OCI-LY1 (cell line): ENCODE results near the gene CYP3A4.
"Not testable (repeated sequence)": the region's sequence is repeated elsewhere in the genome, so short reads cannot be mapped to it uniquely, and the experiment has no call there.

ENCODE experiments used
- H2AFZ ChIP-seq: fragments of 200-600 bp; sonication (generic), shearing (Covaris generic); 2 replicates; pipeline ENCODE4 v1.6.0; 2014; ENCODE audit warnings: antibody characterized with exemption, mild to moderate bottlenecking, low read length
- H3F3A ChIP-seq: fragments of 200-600 bp; sonication (generic), shearing (Covaris generic); 2 replicates; pipeline ENCODE4 v1.6.0; 2014; ENCODE audit warnings: mild to moderate bottlenecking, antibody characterized with exemption, low read length, moderate library complexity; ENCODE audit not compliant: insufficient read depth
- H3K27ac ChIP-seq: fragments of 200-600 bp; sonication (generic); 2 replicates; pipeline ENCODE4 v1.5.1; 2014; ENCODE audit warnings: low read length, mixed run types, mild to moderate bottlenecking, low read depth; ENCODE audit not compliant: poor library complexity, severe bottlenecking
- H3K27me3 ChIP-seq: fragments of 200-600 bp; sonication (generic); 2 replicates; pipeline ENCODE4 v1.6.0; 2014; ENCODE audit warnings: antibody characterized with exemption, mild to moderate bottlenecking, low read length, moderate library complexity; ENCODE audit not compliant: insufficient read depth
- H3K36me3 ChIP-seq: fragments of 200-600 bp; sonication (generic); 2 replicates; pipeline ENCODE4 v1.6.1; 2014; ENCODE audit warnings: mild to moderate bottlenecking, antibody characterized with exemption, low read length, moderate library complexity, mixed read lengths; ENCODE audit not compliant: insufficient read depth
- H3K4me1 ChIP-seq: fragments of 200-600 bp; sonication (generic); 2 replicates; pipeline ENCODE4 v1.5.1; 2014; ENCODE audit warnings: mild to moderate bottlenecking, low read length, moderate library complexity; ENCODE audit not compliant: insufficient read depth, severe bottlenecking
- H3K4me2 ChIP-seq: fragments of 200-600 bp; sonication (generic), shearing (Covaris generic); 2 replicates; pipeline ENCODE4 v1.6.1; 2014; ENCODE audit warnings: low read length
- H3K4me3 ChIP-seq: fragments of 200-600 bp; sonication (generic); 2 replicates; pipeline ENCODE4 v1.5.1; 2014; ENCODE audit warnings: low read length, low read depth, mild to moderate bottlenecking, mixed read lengths; ENCODE audit not compliant: poor library complexity, severe bottlenecking
- H3K79me2 ChIP-seq: fragments of 200-600 bp; shearing (Covaris generic); 2 replicates; pipeline ENCODE4 v1.6.1; 2016; ENCODE audit warnings: mixed run types, low read length, mixed read lengths; ENCODE audit not compliant: insufficient read depth
- H3K9ac ChIP-seq: fragments of 200-600 bp; sonication (generic), shearing (Covaris generic); 2 replicates; pipeline ENCODE4 v1.6.1; 2014; ENCODE audit warnings: mild to moderate bottlenecking, low read length, mixed read lengths
- H3K9me2 ChIP-seq: fragments of 200-600 bp; sonication (generic), shearing (Covaris generic); 2 replicates; pipeline ENCODE4 v1.6.1; 2014; ENCODE audit warnings: low read depth, mild to moderate bottlenecking, low read length, mixed read lengths
- H3K9me3 ChIP-seq: fragments of 200-600 bp; shearing (Covaris generic); 2 replicates; pipeline ENCODE4 v1.6.1; 2014; ENCODE audit warnings: low read length, mixed read lengths
- H4K20me1 ChIP-seq: fragments of 200-600 bp; sonication (generic), shearing (Covaris generic); 2 replicates; pipeline ENCODE4 v1.6.0; 2016; ENCODE audit warnings: mild to moderate bottlenecking, low read length; ENCODE audit not compliant: insufficient read depth
- CTCF ChIP-seq: fragments of 200-600 bp; sonication (generic), shearing (Covaris generic); IDR thresholded peaks from 2 replicates; pipeline ENCODE4 v1.5.1; 2017; ENCODE audit warnings: mild to moderate bottlenecking, antibody characterized with exemption, low read length, moderate library complexity, mixed read lengths
- EZH2 ChIP-seq: fragments of 200-600 bp; sonication (generic), shearing (Covaris generic); IDR thresholded peaks from 2 replicates; pipeline ENCODE4 v1.8.0; 2017; ENCODE audit warnings: borderline replicate concordance, mixed run types, mild to moderate bottlenecking, antibody characterized with exemption, low read length, moderate library complexity, mixed read lengths

CYP3A4 gene

GRCh38 chr7:99728615-99729014 lies 55.4 kb downstream of the CYP3A4 start:
- H3K27ac ChIP-seq: no peak overlapping the region
- no peak overlapping the region for H3K9ac ChIP-seq
- no peaks in the 10 kb centered on the region for H3K9me2 ChIP-seq
- no peaks in the 10 kb centered on the region for H3K4me1 ChIP-seq
- no peak for TF ChIP-seq EZH2
- no peak for TF ChIP-seq CTCF
- no peak overlapping the region for H3K4me2 ChIP-seq
- H3F3A ChIP-seq: no peaks in the 10 kb centered on the region
- H3K79me2 ChIP-seq: no peaks in the 10 kb centered on the region
- no peaks in the 10 kb centered on the region for H3K36me3 ChIP-seq
- no peak overlapping the region for H3K4me3 ChIP-seq
- H3K9me3 ChIP-seq: no peaks in the 10 kb centered on the region
- no peak overlapping the region for H2AFZ ChIP-seq
- H3K27me3 ChIP-seq: no peaks in the 10 kb centered on the region
- no peaks in the 10 kb centered on the region for H4K20me1 ChIP-seq

GRCh38 chr7:99723201-99723600 lies 60.8 kb downstream of the CYP3A4 start:
- H3K9me3 ChIP-seq, H3F3A ChIP-seq, H3K36me3 ChIP-seq, H3K27ac ChIP-seq, H3K79me2 ChIP-seq, H3K4me3 ChIP-seq, H3K27me3 ChIP-seq, H4K20me1 ChIP-seq, H3K4me1 ChIP-seq, H3K9ac ChIP-seq, H3K4me2 ChIP-seq, H3K9me2 ChIP-seq, H2AFZ ChIP-seq: not testable (repeated sequence)

- Histone ChIP-seq H3K9ac (no peak overlapping the region), H2AFZ (no peak overlapping the region), H3K27ac (no peak overlapping the region), H3K4me3 (no peak overlapping the region), H3K4me1 (no peaks in the 10 kb centered on the region), H3F3A (no peaks in the 10 kb centered on the region), H3K4me2 (no peak overlapping the region), H3K79me2 (no peaks in the 10 kb centered on the region), H3K9me2 (no peaks in the 10 kb centered on the region), H3K9me3 (no peaks in the 10 kb centered on the region), H3K36me3 (no peaks in the 10 kb centered on the region), H4K20me1 (no peaks in the 10 kb centered on the region), H3K27me3 (no peaks in the 10 kb centered on the region)
- TF ChIP-seq CTCF (no peak), EZH2 (no peak)
Measured at GRCh38 chr7:99720800-99721595, 63.0 kb downstream of the CYP3A4 start.
